Keratinocyte (primary cell): ENCODE results near the gene GNB5. TPM values are rescaled to one million over a fixed set of nuclear protein-coding genes. Genes with fewer than 3 reads are reported as not detected.

Experiments
- DNase-seq: peaks from one replicate; pipeline ENCODE4 v3.0.0-alpha.2; 2011; ENCODE audit warnings: low read depth, missing footprints, low spot score
- FAIRE-seq: peaks from 2 replicates; lab custom pipeline; 2011; peaks lifted over from hg19 to GRCh38; lab: Jason Lieb, UNC
- H2AFZ ChIP-seq: 2 replicates; pipeline ENCODE4 v1.6.0; 2012; ENCODE audit warnings: low read length, control low read depth, inconsistent platforms; ENCODE audit not compliant: control insufficient read depth
- H3K27ac ChIP-seq: 2 replicates; pipeline ENCODE4 v1.5.1; 2011; ENCODE audit warnings: low read length; ENCODE audit not compliant: control insufficient read depth, insufficient read depth
- H3K27me3 ChIP-seq: 3 replicates; pipeline ENCODE4 v1.6.0; 2011; ENCODE audit warnings: low read length; ENCODE audit not compliant: control insufficient read depth, insufficient read depth; ENCODE audit errors: extremely low read depth
- H3K36me3 ChIP-seq, 2 experiments: 2 replicates in 1 of 2; 3 replicates in 1 of 2; pipeline ENCODE4 v1.5.1; 2011; ENCODE audit warnings: low read length in 2 of 2, mild to moderate bottlenecking in 1 of 2; ENCODE audit not compliant: control insufficient read depth in 2 of 2, insufficient read depth in 2 of 2; ENCODE audit errors: extremely low read depth in 1 of 2
- H3K4me1 ChIP-seq: 3 replicates; pipeline ENCODE4 v1.5.1; 2011; ENCODE audit warnings: low read length; ENCODE audit not compliant: control insufficient read depth, insufficient read depth; ENCODE audit errors: extremely low read depth
- H3K4me2 ChIP-seq: 3 replicates; pipeline ENCODE4 v1.6.0; 2011; ENCODE audit warnings: low read depth, low read length; ENCODE audit not compliant: control insufficient read depth, insufficient read depth; ENCODE audit errors: extremely low read depth
- H3K4me3 ChIP-seq, 3 experiments: fragments of 200-600 bp in 1 of 3; sonication (generic) in 1 of 3; 2 replicates in 2 of 3; 3 replicates in 1 of 3; pipeline ENCODE4 v1.5.1; 2011 to 2016; ENCODE audit warnings: low read length in 3 of 3, mild to moderate bottlenecking in 3 of 3, control low read depth in 2 of 3, inconsistent platforms in 1 of 3, low read depth in 1 of 3, mixed read lengths in 1 of 3, mixed run types in 1 of 3, moderate library complexity in 1 of 3; ENCODE audit not compliant: control insufficient read depth in 2 of 3, insufficient read depth in 2 of 3; ENCODE audit errors: extremely low read depth in 1 of 3
- H3K79me2 ChIP-seq: 2 replicates; pipeline ENCODE4 v1.6.0; 2012; ENCODE audit warnings: low read length; ENCODE audit not compliant: control insufficient read depth, insufficient read depth
- H3K9ac ChIP-seq: 3 replicates; pipeline ENCODE4 v1.6.0; 2011; ENCODE audit warnings: low read length; ENCODE audit not compliant: control insufficient read depth, insufficient read depth; ENCODE audit errors: extremely low read depth
- H3K9me1 ChIP-seq: 3 replicates; pipeline ENCODE4 v1.6.0; 2011; ENCODE audit warnings: low read length; ENCODE audit not compliant: control insufficient read depth, insufficient read depth; ENCODE audit errors: extremely low read depth
- H3K9me3 ChIP-seq: 2 replicates; pipeline ENCODE4 v1.5.1; 2012; ENCODE audit warnings: low read depth, low read length; ENCODE audit not compliant: control insufficient read depth
- H4K20me1 ChIP-seq: 3 replicates; pipeline ENCODE4 v1.6.0; 2011; ENCODE audit warnings: low read length; ENCODE audit not compliant: control insufficient read depth, insufficient read depth; ENCODE audit errors: extremely low read depth
- EZH2 ChIP-seq: IDR thresholded peaks from one replicate; pipeline ENCODE4 v1.6.1; 2012; ENCODE audit warnings: inconsistent platforms, mild to moderate bottlenecking, low read length, moderate library complexity
- dilution Hi-C: fragments of 300-500 bp; cut with MboI; formaldehyde crosslinking; loops from one replicate; pipeline ENCODE4 v1.7.0; 2020; ENCODE audit warnings: low sequenced_read_pairs; ENCODE audit not compliant: extremely low pct_ligation_motif_present
- polyA plus RNA-seq, 5 experiments: library from polyadenylated mRNA; depleted of rRNA in 3 of 5; stranded (reverse) in 3 of 5; stranded (forward) in 1 of 5; unstranded in 1 of 5; fragments of >200 nt; gene quantifications; 1 replicate in 1 of 5; 2 replicates in 3 of 5; 3 replicates in 1 of 5; pipeline versions ENCODE4 v1.2.1 to v1.2.3, GENCODE V29; 2011 to 2012; ENCODE audit warnings: missing spikeins in 2 of 5, low read depth in 1 of 5, low replicate concordance in 1 of 5
- TF ChIP-seq, protein P1 (sequence below), 3 experiments: IDR thresholded peaks in 1 of 3; conservative IDR thresholded peaks in 1 of 3; optimal IDR thresholded peaks in 1 of 3; 2 replicates in 2 of 3; 3 replicates in 1 of 3; pipeline versions ENCODE3 to v1.5.1; 2011; ENCODE audit warnings: low read length in 3 of 3, mild to moderate bottlenecking in 3 of 3, moderate library complexity in 2 of 3, control low read depth in 1 of 3, inconsistent platforms in 1 of 3; ENCODE audit not compliant: insufficient read depth in 2 of 3; ENCODE audit errors: extremely low read depth in 1 of 3

GNB5 gene
- polyA plus RNA-seq, 1 donor (not counting 4 experiments of a cell fraction or from before 2014, with no cell fraction given) = 25.8 TPM

DNA sequence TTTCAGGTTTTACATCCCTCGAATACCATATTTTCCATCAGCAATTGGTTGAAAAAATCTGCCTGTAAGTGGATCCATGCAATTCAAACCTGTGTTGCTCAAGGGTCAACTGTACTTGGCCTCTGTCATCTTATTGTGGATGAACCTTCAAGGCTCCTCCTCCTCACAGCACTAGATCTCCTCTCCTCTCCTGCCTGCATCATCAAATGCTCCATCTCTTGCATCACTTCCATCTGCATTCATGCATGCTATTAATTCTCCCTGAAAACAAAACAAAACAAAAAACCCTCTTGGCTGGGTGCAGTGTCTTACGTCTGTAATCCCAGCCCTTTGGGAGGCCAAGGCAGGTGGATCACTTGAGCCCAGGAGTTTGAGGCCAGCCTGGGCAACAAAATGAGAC, 88.7 kb downstream of the GNB5 start:
- FAIRE-seq (no peak), DNase-seq (no peak)
- H4K20me1 ChIP-seq = no peaks in the 10 kb centered on the region
- H3K4me2 ChIP-seq = no peak overlapping the region
- no peak overlapping the region for H2AFZ ChIP-seq
- TF ChIP-seq, protein P1, sequence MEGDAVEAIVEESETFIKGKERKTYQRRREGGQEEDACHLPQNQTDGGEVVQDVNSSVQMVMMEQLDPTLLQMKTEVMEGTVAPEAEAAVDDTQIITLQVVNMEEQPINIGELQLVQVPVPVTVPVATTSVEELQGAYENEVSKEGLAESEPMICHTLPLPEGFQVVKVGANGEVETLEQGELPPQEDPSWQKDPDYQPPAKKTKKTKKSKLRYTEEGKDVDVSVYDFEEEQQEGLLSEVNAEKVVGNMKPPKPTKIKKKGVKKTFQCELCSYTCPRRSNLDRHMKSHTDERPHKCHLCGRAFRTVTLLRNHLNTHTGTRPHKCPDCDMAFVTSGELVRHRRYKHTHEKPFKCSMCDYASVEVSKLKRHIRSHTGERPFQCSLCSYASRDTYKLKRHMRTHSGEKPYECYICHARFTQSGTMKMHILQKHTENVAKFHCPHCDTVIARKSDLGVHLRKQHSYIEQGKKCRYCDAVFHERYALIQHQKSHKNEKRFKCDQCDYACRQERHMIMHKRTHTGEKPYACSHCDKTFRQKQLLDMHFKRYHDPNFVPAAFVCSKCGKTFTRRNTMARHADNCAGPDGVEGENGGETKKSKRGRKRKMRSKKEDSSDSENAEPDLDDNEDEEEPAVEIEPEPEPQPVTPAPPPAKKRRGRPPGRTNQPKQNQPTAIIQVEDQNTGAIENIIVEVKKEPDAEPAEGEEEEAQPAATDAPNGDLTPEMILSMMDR (optimal IDR thresholded peaks at IDR 0.05 in 1 of 3, IDR thresholded peaks at IDR 0.05 in 1 of 3, conservative IDR thresholded peaks at IDR 0.05 in 1 of 3; ENCODE audit: extremely low read depth in 1 of 3, insufficient read depth in 2 of 3, low read length in 3 of 3) = no peak
- no peak for TF ChIP-seq EZH2
- dilution Hi-C loops = no loop called here
- no peaks in the 10 kb centered on the region for H3K27me3 ChIP-seq
- H3K79me2 ChIP-seq = no peaks in the 10 kb centered on the region
- H3K36me3 ChIP-seq = no peaks in the 10 kb centered on the region
- no peak overlapping the region for H3K27ac ChIP-seq
- H3K4me1 ChIP-seq = peaks cover 29% of the 10 kb centered on the region
- no peaks in the 10 kb centered on the region for H3K9me1 ChIP-seq
- no peaks in the 10 kb centered on the region for H3K9me3 ChIP-seq
- no peak overlapping the region for H3K4me3 ChIP-seq
- H3K9ac ChIP-seq = no peak overlapping the region

DNA sequence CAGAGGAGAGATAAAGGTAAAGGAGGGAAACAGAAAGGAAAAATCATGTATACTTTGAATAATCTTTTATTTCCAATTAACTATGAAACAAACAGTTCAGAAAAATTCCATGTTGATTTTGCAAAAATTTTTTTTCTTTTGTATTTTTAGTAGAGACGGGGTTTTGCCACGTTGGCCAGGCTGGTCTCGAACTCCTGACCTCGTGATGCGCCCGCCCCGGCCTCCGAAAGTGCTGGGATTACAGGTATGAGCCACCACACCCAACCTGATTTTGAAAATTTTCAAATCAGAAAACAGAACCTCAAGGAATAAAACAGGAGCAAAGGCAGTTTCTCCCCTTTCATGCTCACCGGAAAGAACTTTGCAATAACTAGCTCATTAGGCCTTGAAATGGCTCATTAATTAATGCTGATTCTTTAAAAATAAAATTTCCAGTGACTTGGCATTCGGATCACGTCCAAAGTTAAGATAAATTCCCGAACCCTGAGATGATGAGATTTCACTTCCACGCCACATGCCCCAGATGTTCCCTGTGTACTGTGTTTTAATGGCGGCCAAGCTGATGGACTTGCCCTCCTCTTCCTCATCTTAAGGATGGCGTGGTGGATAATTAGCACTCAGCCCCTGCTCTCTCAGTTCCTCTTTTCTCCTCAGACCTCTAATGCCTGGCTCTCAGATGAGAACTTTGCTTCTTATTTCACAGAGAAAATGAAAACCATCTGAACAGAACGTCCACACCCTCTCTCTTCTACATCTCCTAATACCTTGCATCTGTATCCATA, 89.5 kb downstream of the GNB5 start:
- Histone ChIP-seq H2AFZ (no peak overlapping the region), H3K9me1 (no peaks in the 10 kb centered on the region), H3K4me1 (peaks cover 29% of the 10 kb centered on the region), H4K20me1 (no peaks in the 10 kb centered on the region), H3K27me3 (no peaks in the 10 kb centered on the region), H3K27ac (no peak overlapping the region), H3K9me3 (no peaks in the 10 kb centered on the region), H3K36me3 (no peaks in the 10 kb centered on the region), H3K79me2 (no peaks in the 10 kb centered on the region), H3K4me3 (no peak overlapping the region), H3K4me2 (no peak overlapping the region), H3K9ac (no peak overlapping the region)
- DNase-seq = no peak
- no peak for FAIRE-seq
- TF ChIP-seq, protein P1 (optimal IDR thresholded peaks at IDR 0.05 in 1 of 3, IDR thresholded peaks at IDR 0.05 in 1 of 3, conservative IDR thresholded peaks at IDR 0.05 in 1 of 3; ENCODE audit: extremely low read depth in 1 of 3, insufficient read depth in 2 of 3, low read length in 3 of 3) = no peak
- no peak for TF ChIP-seq EZH2
- dilution Hi-C loops = no loop called here
